ENCODE results near the gene TMEM222. TPM values are rescaled to one million over a fixed set of nuclear protein-coding genes. Genes with fewer than 3 reads are reported as not detected.

The TMEM222 gene
- total and polyA plus RNA-seq, 8 donors: 11.9 to 37.0 (median 17.5) TPM

DNA sequence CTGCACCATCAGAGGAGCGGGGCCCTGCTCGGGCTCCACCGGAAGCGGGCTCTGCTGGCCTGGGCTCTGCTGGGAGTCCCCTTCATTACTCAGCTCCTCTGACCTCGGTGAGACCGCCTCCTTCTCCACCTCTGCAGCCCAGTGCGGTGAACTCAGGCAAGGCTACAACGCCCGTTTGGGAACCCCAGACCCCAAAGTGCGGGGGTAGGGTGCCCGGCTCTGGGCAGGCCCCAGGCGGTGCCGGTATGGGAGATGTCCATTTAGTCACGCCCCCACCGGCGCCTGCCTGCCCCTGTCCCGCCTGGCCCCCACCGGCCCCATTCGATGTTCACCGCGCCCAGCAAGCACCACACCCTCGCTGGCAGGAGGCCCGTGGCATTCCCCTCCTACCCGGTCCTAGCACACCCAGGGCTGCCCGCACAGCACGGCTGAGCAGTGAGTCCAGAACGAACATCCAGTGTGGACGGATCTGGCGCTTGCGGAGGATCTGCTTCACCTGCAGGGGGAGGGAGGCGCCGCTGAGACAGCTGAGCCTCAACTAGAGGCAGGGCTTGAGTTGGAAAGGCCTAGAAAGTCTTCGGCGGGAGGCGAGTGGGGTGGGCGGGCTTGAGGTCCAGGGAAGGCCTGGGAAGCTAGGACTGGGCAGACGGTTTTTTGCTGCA, 34.8 kb downstream of the TMEM222 start:
- Histone ChIP-seq H3K36me3 (no peaks in the 10 kb centered on the region), H3K27ac (no peak overlapping the region), H3K27me3 (no peaks in the 10 kb centered on the region), H3K4me3 (peak overlapping the region in 2 of 4 donors; percentile 38), H3K4me1 (peaks cover 0 to 4% (median 0%) of the 10 kb centered on the region in 3 donors), H3K9me3 (no peaks in the 10 kb centered on the region)
- intact Hi-C loops (cut with DNase I): loop anchor here in 1 of 3 donors (5.0 kb wide), 1 partner anchor 36 kb away; the partner anchor contains the start of gene GPR3
- peak in 5 of 6 donors; percentile 39 to 86 (median 62) for DNase-seq
- TF ChIP-seq CTCF (IDR thresholded peaks at IDR 0.05): no peak
- WGBS, 2 donors: 70 to 71% methylated on average over 37 of the region's 37 CpGs
- FAIRE-seq: no peak
- ATAC-seq: peak; percentile 28 to 49 (median 38)

- Histone ChIP-seq H3K9me3 (no peaks in the 10 kb centered on the region), H3K27me3 (no peaks in the 10 kb centered on the region), H3K4me1 (peaks cover 0 to 4% (median 0%) of the 10 kb centered on the region in 3 donors), H3K4me3 (peak overlapping the region in 3 of 4 donors; percentile 18 to 38 (median 38)), H3K27ac (no peak overlapping the region), H3K36me3 (no peaks in the 10 kb centered on the region)
- DNase-seq (peak; percentile 72 to 94 (median 84)), ATAC-seq (peak; percentile 86 to 93 (median 90)), FAIRE-seq (no peak)
- peak; percentile 99 to 100 (median 100) for TF ChIP-seq CTCF (IDR thresholded peaks at IDR 0.05)
- 11 to 13% methylated on average over 40 of the region's 40 CpGs for WGBS, 2 donors
- intact Hi-C loops (cut with DNase I): loop anchor here in 1 of 3 donors (5.0 kb wide), 1 partner anchor 35 kb away; the partner anchor contains the start of gene GPR3
Measured at GRCh38 chr1:27357281-27358037, 35.5 kb downstream of the TMEM222 start.

DNA sequence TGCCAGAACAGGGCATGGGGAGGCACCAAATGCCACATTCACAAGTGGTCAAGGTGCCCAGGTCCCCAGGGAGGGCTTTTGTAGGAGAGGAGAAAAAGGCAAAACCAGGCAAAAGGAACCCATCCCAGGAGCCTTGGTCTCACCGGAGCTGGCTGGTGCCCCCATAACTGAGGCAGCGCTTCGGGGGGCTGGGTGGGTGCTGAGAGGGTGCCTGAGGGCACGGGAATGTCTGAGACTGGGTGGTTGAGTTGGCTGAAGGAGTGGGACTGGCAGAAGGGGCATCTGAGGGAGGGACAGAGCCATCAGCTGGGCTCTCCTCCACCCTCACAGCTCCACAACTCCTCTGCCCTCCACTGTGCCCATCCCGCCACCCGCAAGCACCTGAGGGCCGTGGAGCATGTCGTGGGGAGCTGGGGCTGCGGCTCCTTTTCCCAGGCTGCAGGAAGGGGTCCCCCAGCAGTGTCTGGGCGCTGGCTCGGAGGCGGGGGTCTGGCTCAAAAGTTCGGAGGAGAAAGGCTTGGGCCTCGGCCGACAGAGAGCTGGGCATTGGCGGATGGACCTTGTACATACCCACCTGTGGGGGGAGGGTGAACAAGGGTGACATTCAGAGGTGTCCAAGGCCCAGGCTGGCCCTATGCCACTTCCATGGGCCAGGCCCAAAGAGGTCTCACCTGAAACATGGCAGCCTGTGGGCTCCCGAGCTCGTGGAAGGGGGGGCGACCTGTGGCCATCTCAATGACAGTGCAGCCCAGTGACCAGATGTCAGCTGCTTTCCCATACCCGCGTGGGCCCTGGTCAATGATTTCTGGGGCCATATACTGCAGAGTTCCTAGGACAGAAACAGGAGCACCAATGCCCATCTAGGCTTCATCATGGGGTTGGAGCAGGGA, 36.3 kb downstream of the TMEM222 start:
- no peak for TF ChIP-seq CTCF (IDR thresholded peaks at IDR 0.05)
- 79 to 81% methylated on average over 21 of the region's 21 CpGs for WGBS, 2 donors
- Histone ChIP-seq H3K36me3 (no peaks in the 10 kb centered on the region), H3K27ac (no peak overlapping the region), H3K9me3 (no peaks in the 10 kb centered on the region), H3K27me3 (no peaks in the 10 kb centered on the region), H3K4me1 (peaks cover 0 to 4% (median 0%) of the 10 kb centered on the region in 3 donors), H3K4me3 (no peak overlapping the region)
- ATAC-seq: no peak
- FAIRE-seq: no peak
- DNase-seq: peak in 2 of 6 donors; percentile 46 to 75
- intact Hi-C loops (cut with DNase I): loop anchor here in 1 of 3 donors (5.0 kb wide), 1 partner anchor 34 kb away; the partner anchor contains the start of gene GPR3

DNA sequence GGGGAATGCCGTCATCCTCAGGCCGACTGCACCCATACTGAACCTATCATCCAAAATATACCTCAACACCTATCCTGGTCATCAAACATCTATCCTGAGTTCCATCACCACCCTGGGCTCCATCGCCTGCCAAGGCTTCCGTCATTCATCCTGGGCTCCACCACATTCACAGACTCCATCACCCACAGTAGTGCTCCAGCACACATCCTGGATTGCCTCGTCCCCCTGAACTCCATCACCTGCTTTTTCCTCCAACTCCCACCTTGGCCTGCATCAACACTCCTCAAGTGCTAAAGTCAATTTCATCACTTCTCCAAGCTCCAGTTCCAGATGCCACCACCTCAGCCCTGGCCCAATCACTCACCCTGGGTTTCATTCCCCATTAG, 37.0 kb downstream of the TMEM222 start:
- H3K4me3 ChIP-seq: no peak overlapping the region
- no peak for TF ChIP-seq CTCF (IDR thresholded peaks at IDR 0.05)
- H3K9me3 ChIP-seq: no peaks in the 10 kb centered on the region
- no peaks in the 10 kb centered on the region for H3K27me3 ChIP-seq
- H3K27ac ChIP-seq: no peak overlapping the region
- FAIRE-seq (no peak), DNase-seq (peak in 1 of 6 donors; percentile 10), ATAC-seq (no peak)
- intact Hi-C loops (cut with DNase I): loop anchor here in 1 of 3 donors (5.0 kb wide), 1 partner anchor 33 kb away; the partner anchor contains the start of gene GPR3
- WGBS, 2 donors: 94 to 95% methylated on average over 5 of the region's 5 CpGs
- peaks cover 0 to 4% (median 0%) of the 10 kb centered on the region in 3 donors for H3K4me1 ChIP-seq
- no peaks in the 10 kb centered on the region for H3K36me3 ChIP-seq
